Right ventricle myocardium inferior (tissue), 1 donor: ENCODE measurements around the gene ADGRV1. TPM values are rescaled to one million over a fixed set of nuclear protein-coding genes. Genes with fewer than 3 reads are reported as not detected.
"Not testable (repeated sequence)": the region's sequence is repeated elsewhere in the genome, so short reads cannot be mapped to it uniquely, and the experiment has no call there.

Experiments
- ATAC-seq: fragments of 200-7000 bp; cut with Tn5 transposase; one replicate; pipeline ENCODE4 v1.9.1; 2020; ENCODE audit warnings: mild to moderate bottlenecking, moderate library complexity
- DNase-seq: peaks from one replicate; pipeline ENCODE4 v3.0.0; 2021; ENCODE audit errors: missing footprints
- intact Hi-C: fragments of 100-400 bp; cut with DNase I; formaldehyde crosslinking; loops from one replicate; pipeline ENCODE4 v1.11.0; 2022
- total RNA-seq: library from RNA; stranded (reverse); fragmentation: NEBNext Ultra II Directional; extraction: Animal tissue kit (Norgen Biotek cat#: 25700); gene quantifications from one replicate; pipeline ENCODE4 v1.2.1, GENCODE V29; 2021
- donor health status: DM: no; HTN: yes; CAD: no; lungs with severe emphysema.

The ADGRV1 gene
- total RNA-seq, 1 donor from 2014 or later = not detected

GRCh38 chr5:90934738-90935137 is 376.1 kb downstream of the ADGRV1 start:
- no peak for DNase-seq
- no peak for ATAC-seq
- intact Hi-C loops = loop anchor here (5.0 kb wide), 1 partner anchor 163 kb away; no protein-coding TSS in a partner anchor

- intact Hi-C loops = no loop called here
- DNase-seq (no peak), ATAC-seq (no peak)
Observed at GRCh38 chr5:90939211-90939610, 380.6 kb downstream of the ADGRV1 start.

- intact Hi-C loops = no loop called here
- no peak for ATAC-seq
Observed at GRCh38 chr5:90940227-90940995, 381.8 kb downstream of the ADGRV1 start.

GRCh38 chr5:90941002-90941720 is 382.6 kb downstream of the ADGRV1 start:
- no peak for DNase-seq
- intact Hi-C loops = no loop called here
- no peak for ATAC-seq

More at GRCh38 chr5:90940227-90940995, 381.8 kb downstream of the ADGRV1 start:
- DNase-seq = no peak

GRCh38 chr5:90944116-90944515 is 385.5 kb downstream of the ADGRV1 start:
- intact Hi-C loops = no loop called here
- ATAC-seq (no peak), DNase-seq (no peak)

- no peak for ATAC-seq
- DNase-seq = no peak
- intact Hi-C loops = no loop called here
Observed at GRCh38 chr5:90947667-90948066, 389.1 kb downstream of the ADGRV1 start.

- intact Hi-C loops = no loop called here
- DNase-seq (no peak), ATAC-seq (no peak)
Observed at GRCh38 chr5:90948969-90949368, 390.4 kb downstream of the ADGRV1 start.

GRCh38 chr5:90949469-90950358 is 391.1 kb downstream of the ADGRV1 start:
- DNase-seq (no peak), ATAC-seq (no peak)
- intact Hi-C loops = no loop called here

- ATAC-seq = no peak
- intact Hi-C loops = no loop called here
- no peak for DNase-seq
Observed at GRCh38 chr5:90955001-90955635, 396.5 kb downstream of the ADGRV1 start.

GRCh38 chr5:90956511-90957097 is 398.0 kb downstream of the ADGRV1 start:
- DNase-seq (no peak), ATAC-seq (no peak)
- intact Hi-C loops = no loop called here

- no peak for ATAC-seq
- intact Hi-C loops = no loop called here
- no peak for DNase-seq
Observed at GRCh38 chr5:90957906-90958305, 399.3 kb downstream of the ADGRV1 start.

GRCh38 chr5:90959262-90959661 is 400.7 kb downstream of the ADGRV1 start:
- ATAC-seq (no peak), DNase-seq (no peak)
- intact Hi-C loops = no loop called here

- intact Hi-C loops = no loop called here
- DNase-seq = no peak
- ATAC-seq = no peak
Observed at GRCh38 chr5:90962481-90962880, 403.9 kb downstream of the ADGRV1 start.

- DNase-seq (no peak), ATAC-seq (no peak)
- intact Hi-C loops = no loop called here
Observed at GRCh38 chr5:90965110-90965685, 406.6 kb downstream of the ADGRV1 start.

GRCh38 chr5:90967443-90967842 is 408.8 kb downstream of the ADGRV1 start:
- no peak for DNase-seq
- intact Hi-C loops = no loop called here
- ATAC-seq = no peak

- ATAC-seq (no peak), DNase-seq (no peak)
- intact Hi-C loops = no loop called here
Observed at GRCh38 chr5:90967851-90968250, 409.3 kb downstream of the ADGRV1 start.

GRCh38 chr5:90968319-90968718 is 409.7 kb downstream of the ADGRV1 start:
- ATAC-seq = no peak

GRCh38 chr5:90969945-90970344 is 411.3 kb downstream of the ADGRV1 start:
- ATAC-seq, DNase-seq, intact Hi-C loops: not testable (repeated sequence)

More at GRCh38 chr5:90968319-90968718, 409.7 kb downstream of the ADGRV1 start:
- no peak for DNase-seq
- intact Hi-C loops = no loop called here
